ENCODE measurements around the gene ADCK1.
A peak's percentile ranks its signal among the peaks of the same experiment; 100 is the strongest.
"Not testable (repeated sequence)": the region's sequence is repeated elsewhere in the genome, so short reads cannot be mapped to it uniquely, and the experiment has no call there.

The ADCK1 gene

DNA sequence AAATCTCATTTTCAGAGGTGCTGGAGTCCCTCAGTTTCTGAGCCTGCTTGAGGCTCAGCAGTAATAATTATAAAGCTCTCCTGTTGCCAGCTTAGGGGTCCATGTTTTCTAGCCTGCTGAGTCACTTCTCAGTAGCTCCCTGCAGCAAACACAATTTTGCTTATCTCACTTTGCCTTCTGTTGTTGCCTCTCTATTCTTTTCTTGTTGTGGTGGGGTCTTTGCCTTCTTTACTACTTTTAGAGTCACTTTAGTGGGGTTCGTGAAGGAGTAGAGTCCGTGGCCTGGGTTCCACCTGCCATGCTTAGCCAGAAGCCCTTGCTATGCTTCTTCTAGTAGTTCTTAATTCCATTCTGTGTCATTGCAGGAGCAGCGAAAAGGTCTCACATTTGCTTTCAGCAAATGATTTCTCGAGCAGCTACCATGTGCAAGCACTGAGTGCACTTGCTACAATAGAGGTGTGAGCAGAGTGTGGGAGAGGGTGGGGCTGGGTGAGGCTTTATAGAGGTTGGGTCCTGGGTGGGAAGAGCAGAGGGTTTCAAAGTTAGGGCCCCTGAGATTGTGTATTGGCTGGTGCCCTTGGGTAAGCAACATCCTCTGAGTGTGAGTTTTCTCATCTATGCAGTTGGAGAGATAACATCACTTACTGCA, 114.3 kb downstream of the ADCK1 start:
- TF ChIP-seq, protein P1, sequence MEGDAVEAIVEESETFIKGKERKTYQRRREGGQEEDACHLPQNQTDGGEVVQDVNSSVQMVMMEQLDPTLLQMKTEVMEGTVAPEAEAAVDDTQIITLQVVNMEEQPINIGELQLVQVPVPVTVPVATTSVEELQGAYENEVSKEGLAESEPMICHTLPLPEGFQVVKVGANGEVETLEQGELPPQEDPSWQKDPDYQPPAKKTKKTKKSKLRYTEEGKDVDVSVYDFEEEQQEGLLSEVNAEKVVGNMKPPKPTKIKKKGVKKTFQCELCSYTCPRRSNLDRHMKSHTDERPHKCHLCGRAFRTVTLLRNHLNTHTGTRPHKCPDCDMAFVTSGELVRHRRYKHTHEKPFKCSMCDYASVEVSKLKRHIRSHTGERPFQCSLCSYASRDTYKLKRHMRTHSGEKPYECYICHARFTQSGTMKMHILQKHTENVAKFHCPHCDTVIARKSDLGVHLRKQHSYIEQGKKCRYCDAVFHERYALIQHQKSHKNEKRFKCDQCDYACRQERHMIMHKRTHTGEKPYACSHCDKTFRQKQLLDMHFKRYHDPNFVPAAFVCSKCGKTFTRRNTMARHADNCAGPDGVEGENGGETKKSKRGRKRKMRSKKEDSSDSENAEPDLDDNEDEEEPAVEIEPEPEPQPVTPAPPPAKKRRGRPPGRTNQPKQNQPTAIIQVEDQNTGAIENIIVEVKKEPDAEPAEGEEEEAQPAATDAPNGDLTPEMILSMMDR (conservative IDR thresholded peaks at IDR 0.05) = no peak
- no peak overlapping the region for H3K27ac ChIP-seq

- H3K27ac ChIP-seq = not testable (repeated sequence)
Measured at GRCh38 chr14:77915390-77915789, 115.5 kb downstream of the ADCK1 start.

DNA sequence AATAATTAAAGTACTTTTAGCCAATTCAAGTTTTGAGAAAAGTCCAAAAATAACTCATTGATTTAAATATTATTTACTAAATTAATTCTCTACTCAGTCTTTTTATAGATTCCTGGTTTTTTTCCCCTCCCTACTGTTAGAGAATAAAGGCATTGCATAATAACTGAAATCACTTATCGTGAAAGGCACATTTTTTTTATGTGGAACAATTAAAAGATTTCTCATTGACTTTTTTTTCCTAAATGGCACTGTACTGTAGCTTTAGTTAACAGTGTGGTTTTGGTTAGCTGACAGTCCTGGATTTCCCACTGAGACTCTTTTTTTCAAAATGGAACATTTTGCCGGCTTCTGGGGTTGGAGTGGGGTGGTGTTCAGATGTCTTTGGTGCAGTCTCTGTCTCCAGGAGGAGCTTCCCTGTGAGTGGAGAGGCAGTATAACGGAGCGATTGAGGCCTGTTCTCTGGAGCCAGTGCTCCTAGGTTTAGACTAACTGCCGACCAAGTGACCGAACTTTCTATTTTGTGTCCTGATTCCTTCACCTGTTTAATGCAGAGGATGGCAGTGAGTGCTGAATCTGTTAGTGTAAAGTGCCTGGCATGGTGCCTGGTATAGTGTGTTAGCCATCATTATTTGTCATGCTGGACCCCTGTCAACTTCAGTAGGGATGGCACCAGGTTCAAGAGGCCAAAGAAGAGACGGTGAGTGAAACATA, 117.7 kb downstream of the ADCK1 start:
- H3K27ac ChIP-seq = peak overlapping the region; percentile 85
- TF ChIP-seq, protein P1 (conservative IDR thresholded peaks at IDR 0.05) = no peak

DNA sequence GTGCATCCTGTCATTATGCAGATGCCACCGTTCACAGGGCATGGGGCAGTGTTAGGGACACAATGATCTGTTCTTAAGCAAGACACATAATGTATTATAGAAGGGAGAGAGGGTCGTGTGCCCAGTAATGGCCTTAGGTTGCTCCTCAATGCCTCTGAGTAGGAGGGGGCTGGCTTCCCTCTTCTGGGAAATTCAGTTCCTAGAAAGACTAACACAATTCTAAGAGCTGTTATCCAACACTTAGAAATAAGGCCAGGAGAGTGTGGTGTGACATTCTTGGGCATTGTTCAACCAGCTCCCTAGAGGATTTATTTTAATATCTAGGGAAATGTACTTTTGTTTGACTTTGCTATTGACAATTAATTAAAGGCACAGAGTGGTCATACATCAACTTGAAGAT, 118.5 kb downstream of the ADCK1 start:
- peak overlapping the region; percentile 85 for H3K27ac ChIP-seq
- TF ChIP-seq, protein P1 (conservative IDR thresholded peaks at IDR 0.05) = no peak

DNA sequence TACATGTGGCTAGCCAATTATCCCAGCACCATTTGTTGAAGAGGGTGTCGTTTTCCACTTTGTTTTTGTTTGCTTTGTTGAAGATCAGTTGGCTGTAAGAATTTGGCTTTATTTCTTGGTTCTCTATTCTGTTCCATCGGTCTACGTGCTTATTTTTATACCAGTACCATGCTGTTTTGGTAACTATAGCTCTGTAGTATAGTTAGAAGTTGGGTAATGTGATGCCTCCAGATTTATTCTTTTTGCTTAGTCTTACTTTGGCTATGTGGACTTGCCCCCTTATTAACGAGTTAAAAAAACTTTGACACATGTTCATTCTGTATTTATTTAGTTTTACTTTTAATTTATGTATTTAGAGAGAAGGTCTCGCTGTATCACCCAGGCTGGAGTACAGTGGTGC, 120.4 kb downstream of the ADCK1 start:
- H3K27ac ChIP-seq = peak overlapping the region; percentile 85
- TF ChIP-seq, protein P1 (conservative IDR thresholded peaks at IDR 0.05) = no peak

- peak overlapping the region; percentile 85; the same call in 1 of the 2 replicates for H3K27ac ChIP-seq
- TF ChIP-seq, protein P1 (conservative IDR thresholded peaks at IDR 0.05) = no peak
Measured at GRCh38 chr14:77921818-77922217, 121.9 kb downstream of the ADCK1 start.

DNA sequence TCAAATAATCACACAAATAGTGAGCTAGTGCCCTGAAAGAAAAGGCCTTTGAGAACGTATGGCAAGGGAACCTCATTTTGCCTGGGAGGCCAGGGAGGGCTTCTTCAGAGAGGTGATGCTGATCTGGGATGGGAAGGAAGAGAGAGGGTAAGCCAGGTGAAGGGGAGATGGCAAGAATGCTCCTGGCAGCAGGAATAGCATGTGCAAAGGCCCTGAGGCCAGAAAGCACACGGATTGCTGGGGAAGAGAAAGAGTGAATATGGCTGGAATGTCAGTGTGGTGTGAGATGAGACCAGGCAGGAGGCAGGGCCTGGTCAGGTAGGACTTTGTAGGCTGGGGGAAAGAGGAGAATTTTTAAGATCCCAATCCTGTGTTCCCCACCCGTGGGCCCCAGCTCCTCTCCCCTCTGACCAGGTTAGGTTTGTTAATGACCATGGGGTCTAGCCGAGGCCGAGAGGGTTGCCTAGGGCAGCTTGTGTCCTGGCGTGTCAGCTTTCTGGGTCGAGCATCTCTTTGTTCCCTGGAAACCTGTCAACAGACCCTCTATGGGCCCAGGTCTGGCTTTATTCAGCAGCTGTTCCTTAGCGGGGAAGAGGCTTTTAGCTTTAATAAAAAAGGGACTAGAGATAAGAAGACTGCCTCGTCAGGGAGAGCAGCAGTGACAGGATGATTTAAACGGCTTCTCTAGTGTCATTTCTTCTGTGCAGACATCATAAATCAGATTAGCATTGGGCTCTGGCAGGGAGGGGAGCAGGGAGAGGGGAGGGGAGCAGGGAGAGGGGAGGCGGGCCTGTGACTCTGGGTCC, 123.4 kb downstream of the ADCK1 start:
- TF ChIP-seq, protein P1 (conservative IDR thresholded peaks at IDR 0.05) = no peak

More for the DNA sequence above, 123.4 kb downstream of the ADCK1 start:
- no peak overlapping the region for H3K27ac ChIP-seq

Measured in VCaP (cell line).